Body of pancreas (tissue), 4 donors: ENCODE measurements around the gene ZRANB1.

Experiments used
- CTCF ChIP-seq, 7 experiments: fragments of 450-650 bp in 4 of 7; fragments of 200-600 bp in 3 of 7; sonication (generic) in 3 of 7; IDR thresholded peaks; one replicate each; pipeline ENCODE4 v1.5.1; 2016 to 2019; ENCODE audit warnings: antibody characterized with exemption in 7 of 7
- POLR2A ChIP-seq, 3 donors: fragments of 450-650 bp; IDR thresholded peaks; one replicate each; pipeline ENCODE4 v1.6.1; 2016; ENCODE audit warnings: antibody characterized with exemption in 3 of 3, mild to moderate bottlenecking in 2 of 3

- TF ChIP-seq POLR2A (IDR thresholded peaks at IDR 0.05): peak; percentile 91 to 93 (median 93)
- no peak for TF ChIP-seq CTCF (IDR thresholded peaks at IDR 0.05)
Observed at GRCh38 chr10:124916585-124917427, 25.1 kb upstream of the ZRANB1 start.
